ENCODE results near the gene SPATA24. TPM values are rescaled to one million over a fixed set of nuclear protein-coding genes. Genes with fewer than 3 reads are reported as not detected.

Gene SPATA24
- total and polyA plus RNA-seq, 2 of the 13 experiments (the other 11 are each of a cell fraction or from before 2014, with no cell fraction given), result 6.0 to 11.1 TPM

DNA sequence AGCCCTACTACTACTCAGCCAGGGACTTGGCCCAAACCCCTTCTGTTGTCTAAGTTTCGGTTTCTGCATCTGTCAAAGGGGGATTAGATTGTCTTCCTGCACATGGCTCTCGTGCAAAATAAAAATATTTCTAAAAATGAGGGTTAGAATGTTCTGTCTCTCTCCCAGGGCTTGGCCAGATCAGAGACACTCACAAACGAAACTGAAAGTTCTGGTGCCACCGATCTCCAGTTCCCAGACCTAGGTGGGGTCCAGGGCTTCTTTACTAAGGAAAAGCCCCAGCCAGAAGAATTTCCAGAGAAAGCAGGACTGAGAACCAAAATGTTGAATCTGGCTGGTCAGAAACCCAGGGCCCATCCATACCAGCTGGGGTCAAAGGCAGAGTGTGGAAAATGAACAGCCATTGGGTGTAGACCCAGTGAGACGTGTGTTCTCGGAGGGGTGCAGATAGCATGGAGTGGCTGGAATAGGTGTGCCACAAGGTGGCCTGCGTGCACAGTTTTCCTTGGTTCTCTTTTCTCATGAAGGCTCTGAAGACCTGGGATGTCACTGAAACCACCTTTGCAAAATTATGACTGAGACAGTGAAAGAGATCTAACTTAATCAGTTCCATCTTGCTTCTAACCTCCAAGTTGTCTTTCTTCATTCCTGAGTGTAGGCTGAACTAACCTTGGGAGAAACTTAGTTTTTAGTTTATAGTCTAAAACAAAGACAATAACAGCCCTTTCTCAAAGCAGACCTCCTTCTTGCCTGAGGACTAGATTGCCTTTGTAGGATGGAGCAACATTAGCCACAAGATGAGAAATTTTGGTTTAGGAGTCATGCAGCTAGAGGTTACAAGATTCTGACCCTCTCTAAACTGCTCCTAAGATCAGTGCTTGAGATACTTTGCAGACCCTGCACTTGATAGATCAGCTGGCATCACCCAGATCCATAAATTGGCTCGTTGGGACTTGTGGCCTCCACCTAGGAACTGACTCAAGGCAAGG, 18.5 kb downstream of the SPATA24 start (continued):
- TF ChIP-seq HNF4G (IDR thresholded peaks at IDR 0.05; ENCODE audit: borderline replicate concordance, low read depth, low read length), result no peak
- TF ChIP-seq HNF4G (CRISPR knock-in tag; IDR thresholded peaks at IDR 0.05; ENCODE audit: borderline replicate concordance, low read depth), result no peak
- TF ChIP-seq ZNF530 (CRISPR knock-in tag; IDR thresholded peaks at IDR 0.05; ENCODE audit: low read depth), result no peak
- no peak for TF ChIP-seq SIN3B (IDR thresholded peaks at IDR 0.05; ENCODE audit: low read length)
- TF ChIP-seq ZNF577 (CRISPR knock-in tag; IDR thresholded peaks at IDR 0.05; ENCODE audit: borderline replicate concordance, low read depth), result no peak
- no peak for TF ChIP-seq SAFB2 (CRISPR knock-in tag; IDR thresholded peaks at IDR 0.05; ENCODE audit: borderline replicate concordance, low read depth)
- no peak for TF ChIP-seq ONECUT2 (CRISPR knock-in tag; IDR thresholded peaks at IDR 0.05)
- TF ChIP-seq U2AF1 (optimal IDR thresholded peaks at IDR 0.05; ENCODE audit: low read depth, low read length), result no peak
- no peak for TF ChIP-seq ZNF20 (CRISPR knock-in tag; IDR thresholded peaks at IDR 0.05)
- TF ChIP-seq ZNF253 (CRISPR knock-in tag; IDR thresholded peaks at IDR 0.05; ENCODE audit: borderline replicate concordance), result no peak
- no peak for TF ChIP-seq ZNF460 (CRISPR knock-in tag; IDR thresholded peaks at IDR 0.05; ENCODE audit: borderline replicate concordance)
- TF ChIP-seq ZNF160 (CRISPR knock-in tag; IDR thresholded peaks at IDR 0.05), result no peak
- TF ChIP-seq ZFP62 (CRISPR knock-in tag; IDR thresholded peaks at IDR 0.05), result no peak
- no peak for TF ChIP-seq JUNB (CRISPR knock-in tag; IDR thresholded peaks at IDR 0.05; ENCODE audit: borderline replicate concordance)
- no peak for TF ChIP-seq SIX4 (CRISPR knock-in tag; IDR thresholded peaks at IDR 0.05)
- no peak for TF ChIP-seq MAZ (IDR thresholded peaks at IDR 0.05; ENCODE audit: borderline replicate concordance, low read depth, low read length)
- no peak for TF ChIP-seq MAZ (CRISPR knock-in tag; IDR thresholded peaks at IDR 0.05; ENCODE audit: low read depth)
- TF ChIP-seq, protein P1, sequence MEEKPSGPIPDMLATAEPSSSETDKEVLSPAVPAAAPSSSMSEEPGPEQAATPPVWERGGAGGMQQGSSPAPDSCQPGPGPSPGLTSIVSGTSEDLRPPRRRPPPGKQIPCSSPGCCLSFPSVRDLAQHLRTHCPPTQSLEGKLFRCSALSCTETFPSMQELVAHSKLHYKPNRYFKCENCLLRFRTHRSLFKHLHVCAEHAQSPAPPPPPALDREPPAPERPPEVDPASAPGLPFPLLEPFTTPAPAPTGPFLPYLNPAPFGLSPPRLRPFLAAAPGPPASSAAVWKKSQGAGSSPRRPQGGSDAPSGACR (CRISPR knock-in tag; IDR thresholded peaks at IDR 0.05), result no peak
- TF ChIP-seq ZNF790 (CRISPR knock-in tag; IDR thresholded peaks at IDR 0.05; ENCODE audit: borderline replicate concordance), result no peak
- TF ChIP-seq, protein P2, sequence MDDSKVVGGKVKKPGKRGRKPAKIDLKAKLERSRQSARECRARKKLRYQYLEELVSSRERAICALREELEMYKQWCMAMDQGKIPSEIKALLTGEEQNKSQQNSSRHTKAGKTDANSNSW (CRISPR knock-in tag; IDR thresholded peaks at IDR 0.05; ENCODE audit: borderline replicate concordance), result no peak
- TF ChIP-seq NFATC3 (CRISPR knock-in tag; IDR thresholded peaks at IDR 0.05), result no peak
- no peak for TF ChIP-seq ZNF337 (CRISPR knock-in tag; IDR thresholded peaks at IDR 0.05; ENCODE audit: borderline replicate concordance, low read depth)
- TF ChIP-seq, protein P3, sequence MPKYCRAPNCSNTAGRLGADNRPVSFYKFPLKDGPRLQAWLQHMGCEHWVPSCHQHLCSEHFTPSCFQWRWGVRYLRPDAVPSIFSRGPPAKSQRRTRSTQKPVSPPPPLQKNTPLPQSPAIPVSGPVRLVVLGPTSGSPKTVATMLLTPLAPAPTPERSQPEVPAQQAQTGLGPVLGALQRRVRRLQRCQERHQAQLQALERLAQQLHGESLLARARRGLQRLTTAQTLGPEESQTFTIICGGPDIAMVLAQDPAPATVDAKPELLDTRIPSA (CRISPR knock-in tag; IDR thresholded peaks at IDR 0.05; ENCODE audit: borderline replicate concordance), result no peak
- TF ChIP-seq NFKB2 (CRISPR knock-in tag; IDR thresholded peaks at IDR 0.05; ENCODE audit: borderline replicate concordance), result no peak

Data from HepG2 (cell line).